Smooth muscle cell (in vitro differentiated cells): Measurements from ENCODE around the gene CHRNA7. TPM values are rescaled to one million over a fixed set of nuclear protein-coding genes. Genes with fewer than 3 reads are reported as not detected.

Experiments used
- DNase-seq: peaks from one replicate; lab custom pipeline; 2025; ENCODE audit not compliant: unreplicated experiment; lab: John Stamatoyannopoulos, UW
- H2AFZ ChIP-seq: fragments of 200-600 bp; sonication (generic); 2 replicates; pipeline ENCODE4 v1.6.0; 2016; ENCODE audit warnings: antibody characterized with exemption, low read depth, mild to moderate bottlenecking
- H3F3A ChIP-seq: fragments of 200-600 bp; sonication (generic); 2 replicates; pipeline ENCODE4 v1.6.0; 2017; ENCODE audit warnings: antibody characterized with exemption, low read depth
- H3K27ac ChIP-seq: fragments of 200-600 bp; sonication (generic); 2 replicates; pipeline ENCODE4 v1.5.1; 2016; ENCODE audit warnings: low read depth, mild to moderate bottlenecking
- H3K27me3 ChIP-seq: fragments of 200-600 bp; sonication (generic); 2 replicates; pipeline ENCODE4 v1.6.1; 2016; ENCODE audit warnings: low read depth, mild to moderate bottlenecking
- H3K36me3 ChIP-seq: fragments of 200-600 bp; sonication (generic); 2 replicates; pipeline ENCODE4 v1.5.1; 2016; ENCODE audit warnings: low read depth
- H3K4me1 ChIP-seq: fragments of 200-600 bp; sonication (generic); 2 replicates; pipeline ENCODE4 v1.5.1; 2016; ENCODE audit warnings: low read depth
- H3K4me2 ChIP-seq: fragments of 200-600 bp; sonication (generic); 2 replicates; pipeline ENCODE4 v1.6.0; 2016; ENCODE audit warnings: mild to moderate bottlenecking
- H3K4me3 ChIP-seq: fragments of 200-600 bp; sonication (generic); 2 replicates; pipeline ENCODE4 v1.5.1; 2016; ENCODE audit warnings: mild to moderate bottlenecking
- H3K79me2 ChIP-seq: fragments of 200-600 bp; sonication (generic); 2 replicates; pipeline ENCODE4 v1.6.0; 2016; ENCODE audit warnings: low read depth, mild to moderate bottlenecking
- H3K9ac ChIP-seq: fragments of 200-600 bp; sonication (generic); 2 replicates; pipeline ENCODE4 v1.6.0; 2016; ENCODE audit warnings: low read depth
- H3K9me3 ChIP-seq: fragments of 200-600 bp; sonication (generic); replicated peaks from 2 replicates; pipeline ENCODE4 v1.5.1; 2016; ENCODE audit warnings: low read depth
- H4K20me1 ChIP-seq: fragments of 200-600 bp; sonication (generic); 2 replicates; pipeline ENCODE4 v1.6.0; 2016; ENCODE audit warnings: low read depth
- WGBS: methylation state at CpG from one replicate; pipeline ENCODE4 v1.1.7; 2016; ENCODE audit warnings: low lambda C conversion rate; 5-methylcytosine and 5-hydroxymethylcytosine counted together
- polyA plus RNA-seq: library from polyadenylated mRNA; unstranded; fragments of >200 nt; fragmentation: Nextera tagmentation; extraction: Ambion mirVana; gene quantifications from 2 replicates; pipeline ENCODE4 v1.2.1, GENCODE V29; 2016
- total RNA-seq: library from RNA; depleted of rRNA; stranded (reverse); fragments of >200 nt; gene quantifications from 2 replicates; pipeline ENCODE4 v1.2.3, GENCODE V29; 2014
- TF ChIP-seq, protein P1 (sequence below): fragments of 200-600 bp; sonication (generic); IDR thresholded peaks from 2 replicates; pipeline ENCODE4 v1.5.1; 2017; ENCODE audit warnings: borderline replicate concordance, mild to moderate bottlenecking, antibody characterized with exemption; ENCODE audit not compliant: insufficient read depth, poor library complexity, severe bottlenecking

Gene CHRNA7
- total and polyA plus RNA-seq, 2 experiments from 2014 or later: 1.2 to 2.5 TPM

DNA sequence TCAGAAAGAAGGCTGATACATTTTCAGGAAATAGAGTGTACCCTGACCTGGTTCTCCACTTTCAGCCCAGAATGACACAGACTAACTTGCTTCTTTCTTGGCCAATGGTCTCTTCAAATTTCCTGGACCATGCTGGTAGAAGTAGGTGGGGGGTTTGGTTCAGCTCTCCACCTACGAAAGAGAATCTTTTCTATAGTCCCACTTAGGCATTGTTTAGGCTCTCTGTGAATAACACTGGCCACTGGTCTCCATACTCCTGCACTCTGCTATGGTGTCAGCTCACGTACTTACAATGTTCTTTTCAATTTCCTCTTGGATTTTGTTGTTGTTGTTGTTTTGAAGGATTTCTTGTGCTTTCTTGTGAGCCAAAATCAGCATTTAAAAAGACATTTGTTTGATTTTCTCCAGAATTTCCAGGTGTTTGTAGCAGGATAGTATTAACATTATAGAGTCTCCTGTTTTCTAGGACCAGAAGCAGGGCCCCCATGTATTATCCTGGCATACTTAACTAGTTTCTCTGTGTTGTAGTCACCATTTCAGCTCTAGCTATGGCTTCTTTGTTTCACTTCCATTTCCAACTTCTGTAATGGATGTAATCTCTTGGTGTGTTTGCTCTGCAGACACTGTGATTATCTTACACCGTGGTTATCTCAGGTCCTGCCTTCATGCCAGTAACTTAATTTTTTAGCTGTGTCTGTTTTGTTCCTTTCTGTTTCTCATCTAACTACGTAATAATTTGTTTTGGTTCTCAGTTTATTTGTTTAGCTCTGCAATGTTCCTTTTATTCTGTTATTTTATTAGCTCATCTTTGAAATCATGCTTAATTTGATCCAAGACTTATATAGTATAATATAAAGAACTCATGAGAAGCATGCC lies 61.4 kb downstream of the CHRNA7 start:
- no peaks in the 10 kb centered on the region for H3K27me3 ChIP-seq
- TF ChIP-seq, protein P1, sequence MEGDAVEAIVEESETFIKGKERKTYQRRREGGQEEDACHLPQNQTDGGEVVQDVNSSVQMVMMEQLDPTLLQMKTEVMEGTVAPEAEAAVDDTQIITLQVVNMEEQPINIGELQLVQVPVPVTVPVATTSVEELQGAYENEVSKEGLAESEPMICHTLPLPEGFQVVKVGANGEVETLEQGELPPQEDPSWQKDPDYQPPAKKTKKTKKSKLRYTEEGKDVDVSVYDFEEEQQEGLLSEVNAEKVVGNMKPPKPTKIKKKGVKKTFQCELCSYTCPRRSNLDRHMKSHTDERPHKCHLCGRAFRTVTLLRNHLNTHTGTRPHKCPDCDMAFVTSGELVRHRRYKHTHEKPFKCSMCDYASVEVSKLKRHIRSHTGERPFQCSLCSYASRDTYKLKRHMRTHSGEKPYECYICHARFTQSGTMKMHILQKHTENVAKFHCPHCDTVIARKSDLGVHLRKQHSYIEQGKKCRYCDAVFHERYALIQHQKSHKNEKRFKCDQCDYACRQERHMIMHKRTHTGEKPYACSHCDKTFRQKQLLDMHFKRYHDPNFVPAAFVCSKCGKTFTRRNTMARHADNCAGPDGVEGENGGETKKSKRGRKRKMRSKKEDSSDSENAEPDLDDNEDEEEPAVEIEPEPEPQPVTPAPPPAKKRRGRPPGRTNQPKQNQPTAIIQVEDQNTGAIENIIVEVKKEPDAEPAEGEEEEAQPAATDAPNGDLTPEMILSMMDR: no peak
- H3K4me2 ChIP-seq: no peak overlapping the region
- no peaks in the 10 kb centered on the region for H3F3A ChIP-seq
- H2AFZ ChIP-seq: no peak overlapping the region
- no peaks in the 10 kb centered on the region for H3K9me3 ChIP-seq
- no peak overlapping the region for H3K27ac ChIP-seq
- no peak for DNase-seq
- no peaks in the 10 kb centered on the region for H3K4me1 ChIP-seq
- H3K79me2 ChIP-seq: no peaks in the 10 kb centered on the region
- H3K4me3 ChIP-seq: no peak overlapping the region
- H3K36me3 ChIP-seq: no peaks in the 10 kb centered on the region
- whole genome bisulfite sequencing: 64% methylated on average over 4 of the region's 4 CpGs
- H3K9ac ChIP-seq: no peak overlapping the region
- no peaks in the 10 kb centered on the region for H4K20me1 ChIP-seq

DNA sequence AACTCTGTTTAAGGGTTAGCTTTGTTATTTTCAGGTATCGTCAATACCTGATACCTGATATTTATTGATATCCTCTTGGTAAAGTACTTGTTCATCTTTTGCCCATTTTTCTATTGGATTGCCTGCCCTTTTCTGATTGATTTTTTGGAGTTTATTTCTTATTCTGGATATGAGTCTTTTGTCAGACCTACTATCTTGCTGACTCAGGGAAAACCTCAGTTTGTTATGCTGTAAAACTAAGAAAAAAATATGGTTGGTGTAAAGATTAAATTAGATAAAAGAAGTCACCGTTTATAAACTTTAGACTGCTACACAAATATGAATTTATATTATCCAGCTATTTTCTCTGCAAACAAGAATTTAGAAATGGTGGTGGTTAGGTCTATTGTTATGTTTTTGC lies 65.9 kb downstream of the CHRNA7 start:
- no peak overlapping the region for H3K4me3 ChIP-seq
- 81% methylated on average over 2 of the region's 2 CpGs for WGBS
- H2AFZ ChIP-seq: no peak overlapping the region
- H3K4me2 ChIP-seq: no peak overlapping the region
- H3F3A ChIP-seq: no peaks in the 10 kb centered on the region
- no peaks in the 10 kb centered on the region for H3K4me1 ChIP-seq
- no peaks in the 10 kb centered on the region for H3K79me2 ChIP-seq
- H4K20me1 ChIP-seq: no peaks in the 10 kb centered on the region
- no peaks in the 10 kb centered on the region for H3K9me3 ChIP-seq
- TF ChIP-seq, protein P1: no peak
- no peak overlapping the region for H3K9ac ChIP-seq
- no peaks in the 10 kb centered on the region for H3K27me3 ChIP-seq
- H3K27ac ChIP-seq: no peak overlapping the region
- DNase-seq: no peak
- H3K36me3 ChIP-seq: no peaks in the 10 kb centered on the region

DNA sequence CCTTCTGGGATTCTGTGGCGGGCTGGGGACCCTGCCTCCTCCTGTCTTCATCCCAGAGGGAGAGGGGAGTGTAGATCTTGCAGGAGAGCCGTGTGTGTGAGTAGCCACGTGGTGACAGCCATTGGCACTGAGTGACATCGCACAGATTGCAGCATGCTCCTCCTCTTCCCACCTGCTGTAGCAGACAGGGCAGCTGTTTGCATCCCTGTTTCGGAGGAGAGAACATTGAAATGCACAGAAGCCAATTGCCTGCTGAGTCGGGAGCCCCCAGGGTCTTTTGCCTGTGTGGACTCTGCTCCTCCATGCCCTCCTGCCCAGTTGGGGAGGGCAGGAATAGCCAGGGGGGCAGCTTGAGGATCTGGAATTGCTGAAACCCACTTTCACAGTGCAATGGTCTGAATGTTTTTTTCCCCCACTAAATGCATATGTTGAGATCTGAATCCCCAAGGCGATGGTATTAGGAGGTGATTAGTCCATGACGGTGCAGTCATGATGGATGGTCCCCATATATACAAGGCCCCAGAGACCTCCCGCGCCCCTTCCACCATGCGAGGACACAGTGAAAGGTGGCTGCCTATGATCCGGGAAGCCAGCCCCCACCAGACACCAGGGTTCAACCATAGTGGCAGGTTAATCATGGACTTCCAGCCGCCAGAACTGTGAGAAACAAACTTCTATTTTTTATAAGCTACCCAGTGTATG lies 66.8 kb downstream of the CHRNA7 start:
- TF ChIP-seq, protein P1: no peak
- no peak for DNase-seq
- no peaks in the 10 kb centered on the region for H3K27me3 ChIP-seq
- no peaks in the 10 kb centered on the region for H4K20me1 ChIP-seq
- no peak overlapping the region for H3K4me3 ChIP-seq
- no peak overlapping the region for H3K9ac ChIP-seq
- 75% methylated on average over 13 of the region's 13 CpGs for WGBS
- no peaks in the 10 kb centered on the region for H3K79me2 ChIP-seq
- no peak overlapping the region for H3K27ac ChIP-seq
- no peak overlapping the region for H3K4me2 ChIP-seq
- H3K9me3 ChIP-seq: no peaks in the 10 kb centered on the region
- no peaks in the 10 kb centered on the region for H3K4me1 ChIP-seq
- no peaks in the 10 kb centered on the region for H3K36me3 ChIP-seq
- no peak overlapping the region for H2AFZ ChIP-seq
- H3F3A ChIP-seq: no peaks in the 10 kb centered on the region
